Stimulated activated CD4-positive, alpha-beta T cell treated with anti-CD3 and anti-CD28 coated beads, Interleukin-2, amount 100 ng/mL, for 48 hours (primary cell): ENCODE results near the gene MCM6.
A peak's percentile ranks its signal among the peaks of the same experiment; 100 is the strongest.
"Not testable (repeated sequence)": the region's sequence is repeated elsewhere in the genome, so short reads cannot be mapped to it uniquely, and the experiment has no call there.

Experiments
- DNase-seq, 2 donors: peaks; one replicate each; pipeline ENCODE4 v3.0.0-alpha.2; 2020

MCM6 gene

DNA sequence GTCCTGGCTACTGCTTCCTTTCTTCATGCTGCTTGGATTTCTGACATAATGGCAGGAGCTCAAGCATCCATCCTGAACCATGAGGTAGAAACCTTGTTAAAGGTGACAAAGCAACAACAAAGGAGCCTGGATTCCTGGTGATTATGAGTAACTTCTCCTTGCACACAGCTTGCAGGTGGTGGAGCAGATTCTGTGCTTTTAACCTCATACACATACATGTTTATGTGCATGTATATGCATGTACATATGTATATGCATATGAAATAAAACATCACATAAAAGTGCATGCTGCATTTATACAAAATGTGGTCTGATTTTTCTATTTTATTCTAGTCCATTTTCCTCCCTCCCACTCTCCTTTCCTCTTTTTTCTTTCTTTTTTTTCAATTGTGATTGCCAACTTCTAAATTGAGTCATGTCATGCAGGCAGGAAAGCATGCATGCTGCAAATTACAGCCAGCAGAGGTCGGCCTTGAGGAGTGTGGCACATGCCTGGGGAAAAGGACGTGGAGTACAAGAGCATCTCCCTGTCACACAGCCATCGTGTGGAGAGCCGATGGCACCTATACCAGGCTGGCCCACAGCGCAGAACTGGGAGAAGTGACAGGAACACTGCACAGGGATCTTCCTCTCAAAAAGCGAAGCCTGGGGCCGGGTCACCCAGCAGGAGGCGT, 57.2 kb downstream of the MCM6 start:
- DNase-seq: peak; percentile 36 to 46

DNA sequence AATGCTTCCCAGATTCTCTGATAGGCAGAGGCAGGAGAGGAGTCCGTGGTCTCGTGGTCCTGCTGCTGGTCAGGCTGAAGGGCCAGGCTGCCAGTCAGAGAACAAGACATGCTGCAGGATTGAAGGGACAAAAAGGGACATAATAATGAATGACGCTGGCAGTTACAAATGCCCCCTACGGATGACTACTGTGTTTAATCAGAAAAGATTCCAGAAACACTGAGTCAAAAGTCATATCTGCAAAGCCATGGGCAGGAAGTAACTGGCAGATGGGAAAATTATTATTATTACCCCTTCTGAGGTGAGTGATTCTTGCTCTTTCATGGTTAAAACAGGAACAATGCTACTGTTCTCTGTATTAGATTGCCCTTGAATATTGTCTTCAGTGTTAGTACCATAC, 58.3 kb downstream of the MCM6 start:
- no peak for DNase-seq

DNA sequence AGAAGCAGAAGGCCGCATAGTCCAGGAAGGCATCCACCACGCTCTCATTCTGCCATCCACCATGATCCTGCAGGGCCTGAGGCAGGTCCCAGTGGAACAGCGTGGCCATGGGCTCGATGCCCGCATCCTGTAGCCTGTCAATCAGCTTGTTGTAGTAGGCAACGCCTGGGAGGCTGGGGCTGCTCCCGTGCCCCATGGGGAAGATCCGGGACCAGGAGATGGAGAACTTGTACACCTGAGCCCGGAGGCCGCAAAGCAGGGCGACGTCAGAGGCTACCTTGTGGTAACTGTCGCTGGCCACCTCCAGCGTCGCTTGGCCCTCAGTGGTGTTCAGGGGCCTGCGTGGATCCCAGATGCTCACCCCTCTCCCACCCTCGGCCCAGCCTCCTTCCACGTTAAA, 58.8 kb downstream of the MCM6 start:
- DNase-seq: no peak

DNA sequence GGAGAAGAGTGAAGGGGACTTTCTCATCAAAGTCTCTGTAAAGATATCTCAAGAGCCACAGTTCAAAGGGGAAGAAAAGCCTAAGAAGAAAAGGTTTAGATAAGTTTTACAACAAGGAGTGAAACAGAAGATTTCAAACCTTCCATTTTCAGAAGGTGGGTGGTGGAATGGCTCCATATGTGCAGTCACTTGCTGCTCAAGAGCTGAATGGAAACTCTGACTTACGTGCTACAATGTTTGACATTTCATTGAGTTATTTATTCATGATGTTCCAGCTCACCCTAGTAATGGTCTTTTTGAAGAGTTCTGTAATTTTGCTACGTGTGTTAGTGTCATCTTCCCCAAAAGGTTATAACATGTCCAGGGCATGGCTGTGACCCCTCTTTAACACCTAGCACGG, 61.0 kb downstream of the MCM6 start:
- DNase-seq: no peak

DNA sequence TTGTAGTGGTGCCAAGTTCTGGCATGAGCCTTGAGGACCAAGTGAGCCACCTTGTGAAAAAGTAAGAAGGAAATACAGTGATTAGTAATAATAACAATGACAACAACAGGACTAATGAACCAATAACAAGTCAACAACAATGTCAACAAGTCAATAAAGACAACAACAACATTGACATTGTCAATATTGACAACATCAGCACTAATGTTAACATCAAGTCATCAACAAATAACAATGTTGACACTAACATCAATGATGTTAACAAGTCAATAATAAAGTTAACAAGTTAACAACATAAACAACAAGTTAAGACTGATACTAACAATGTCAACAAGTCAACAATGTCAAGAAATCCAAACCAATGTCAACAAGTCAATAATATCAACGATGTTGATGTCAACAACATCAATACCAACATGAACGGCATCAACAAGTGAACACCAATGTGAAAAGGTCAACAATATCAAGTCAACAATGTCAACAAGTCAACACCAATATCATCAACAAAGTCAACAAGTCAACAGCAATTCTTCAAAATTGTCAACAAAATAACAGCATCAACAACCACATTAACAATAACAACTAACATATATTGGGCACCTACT, 63.2 kb downstream of the MCM6 start:
- DNase-seq: no peak

DNA sequence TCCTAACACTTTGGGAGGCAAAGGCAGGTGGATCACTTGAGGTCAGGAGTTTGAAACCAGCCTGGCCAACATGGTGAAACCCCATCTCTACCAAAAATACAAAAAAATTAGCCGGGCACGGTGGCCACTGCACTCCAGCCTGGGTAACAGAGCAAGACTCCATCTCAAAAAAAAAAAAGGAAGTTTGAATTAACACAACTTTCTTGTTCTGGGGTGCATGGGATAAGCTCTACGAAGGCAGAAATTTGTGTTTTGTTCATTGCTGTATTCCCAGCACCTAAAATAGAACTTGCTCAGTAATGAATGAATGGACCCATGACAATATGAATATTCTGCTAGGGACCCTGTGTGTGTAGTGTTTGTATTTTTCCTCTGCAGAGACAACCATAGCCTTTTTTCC, 68.4 kb downstream of the MCM6 start:
- not testable (repeated sequence) for DNase-seq

DNA sequence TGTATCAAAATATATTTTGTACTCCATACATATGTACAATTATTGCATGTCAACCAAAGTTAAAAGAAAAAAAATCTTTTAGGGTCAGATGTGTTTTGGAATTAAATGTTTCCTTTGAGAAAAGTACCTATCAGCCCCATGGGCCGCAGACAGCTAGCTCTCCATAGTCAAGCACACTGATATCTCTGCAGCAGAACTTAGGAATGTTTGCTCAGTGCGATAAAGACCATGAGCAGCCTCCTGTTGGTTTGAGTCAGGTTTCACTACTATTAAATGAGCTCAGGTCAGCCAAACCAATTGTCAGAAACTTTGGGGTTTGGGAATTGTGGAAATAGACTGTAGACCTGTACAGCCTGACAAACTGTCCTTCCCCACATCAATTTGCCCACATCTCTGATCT, 73.0 kb downstream of the MCM6 start:
- no peak for DNase-seq

DNA sequence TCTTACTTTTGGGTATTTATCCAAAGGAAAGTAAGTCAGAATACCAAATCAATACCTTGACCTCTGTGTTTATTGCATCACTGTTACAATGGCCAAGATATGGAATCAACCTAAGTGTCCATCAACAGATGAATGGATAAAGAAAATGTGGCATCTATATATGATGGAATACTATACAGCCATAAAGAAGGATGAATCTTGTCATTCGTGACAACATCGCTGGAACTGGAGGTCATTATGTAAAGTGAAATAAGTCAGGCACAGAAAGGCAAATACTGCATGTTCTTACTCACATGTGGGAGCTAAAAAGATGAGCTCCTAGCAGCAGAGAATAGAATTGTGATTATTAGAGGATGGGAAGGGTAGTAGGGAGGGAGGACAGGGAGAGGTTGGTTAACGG, 73.9 kb downstream of the MCM6 start:
- DNase-seq: no peak

DNA sequence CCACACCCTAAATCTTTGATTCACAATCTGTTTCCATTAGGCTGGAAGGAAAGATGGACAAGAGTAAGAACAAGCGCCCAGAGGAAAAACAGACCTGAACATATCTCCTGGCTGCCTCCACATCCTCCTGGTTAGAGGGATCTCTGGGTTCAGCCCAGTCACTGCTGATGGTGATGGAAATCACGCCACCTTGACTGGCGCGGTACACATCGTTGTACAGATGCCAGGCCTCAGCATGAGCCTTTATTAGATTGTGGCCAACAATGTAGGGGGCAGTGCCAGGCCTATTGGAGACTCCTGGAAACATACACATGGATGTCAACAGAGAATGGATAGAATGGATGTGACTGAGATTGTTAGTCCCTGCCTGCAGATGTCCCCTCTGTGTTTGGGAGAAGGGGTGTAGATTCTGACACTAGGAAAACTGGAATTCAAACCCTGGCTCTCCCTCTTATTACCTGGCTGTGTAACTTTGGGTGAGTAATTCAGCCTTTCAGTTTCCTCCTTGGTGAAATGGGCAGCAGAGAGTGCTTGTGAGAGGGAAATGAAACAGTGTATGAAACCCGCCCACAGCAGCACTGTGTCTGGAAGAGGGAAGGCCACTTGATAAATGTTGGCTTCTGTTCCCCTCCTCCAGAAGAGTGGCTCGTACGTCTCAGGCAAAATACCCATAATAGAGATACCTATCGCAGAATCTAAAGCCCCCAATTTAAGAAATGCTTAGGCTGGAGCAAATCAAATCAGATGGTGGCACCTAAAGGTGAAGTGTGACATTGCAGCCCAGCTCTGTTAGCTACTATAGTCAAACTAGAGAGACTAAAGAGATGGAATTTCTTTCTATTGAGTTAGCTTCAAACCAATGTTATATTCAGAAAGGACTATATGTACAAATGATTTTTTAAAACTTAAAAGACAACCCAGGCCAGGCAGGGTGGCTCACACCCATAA, 75.5 kb downstream of the MCM6 start:
- no peak for DNase-seq

DNA sequence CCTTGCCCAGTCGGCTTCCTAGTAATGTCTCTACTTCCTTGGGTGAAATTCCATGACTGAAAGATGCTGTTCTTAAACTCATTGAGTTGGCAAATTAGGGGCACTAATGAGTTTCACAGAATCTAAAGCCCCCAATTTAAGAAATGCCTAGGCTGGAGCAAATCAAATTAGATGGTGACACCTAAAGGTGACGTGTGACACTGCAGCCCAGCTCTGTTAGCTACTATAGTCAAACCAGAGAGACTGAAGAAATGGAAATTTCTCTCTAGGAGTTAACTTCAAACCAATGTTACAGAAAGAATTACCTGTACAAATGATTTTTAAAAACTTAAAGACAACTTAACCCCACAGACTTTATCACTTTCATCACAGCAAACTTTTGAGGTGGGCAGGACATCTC, 76.5 kb downstream of the MCM6 start:
- DNase-seq: no peak

DNA sequence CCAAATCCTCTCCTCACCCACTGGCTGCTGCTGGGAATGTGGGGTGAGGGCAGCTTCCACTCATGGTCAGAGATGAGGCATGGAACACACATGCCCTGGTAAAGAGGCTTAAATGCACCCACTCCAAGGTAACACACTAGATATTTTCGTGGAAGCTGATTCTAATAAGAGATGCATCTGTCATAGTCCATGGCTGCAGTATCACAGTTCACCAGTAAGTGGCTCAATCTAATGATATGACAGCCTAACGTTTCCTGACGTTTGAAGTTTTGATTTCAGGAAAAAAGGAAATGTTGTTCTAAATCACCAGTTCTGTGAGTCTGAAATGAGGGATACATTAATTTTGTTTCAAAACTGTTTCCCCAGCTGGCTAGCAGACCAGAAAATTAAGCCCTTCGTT, 77.5 kb downstream of the MCM6 start:
- no peak for DNase-seq

DNA sequence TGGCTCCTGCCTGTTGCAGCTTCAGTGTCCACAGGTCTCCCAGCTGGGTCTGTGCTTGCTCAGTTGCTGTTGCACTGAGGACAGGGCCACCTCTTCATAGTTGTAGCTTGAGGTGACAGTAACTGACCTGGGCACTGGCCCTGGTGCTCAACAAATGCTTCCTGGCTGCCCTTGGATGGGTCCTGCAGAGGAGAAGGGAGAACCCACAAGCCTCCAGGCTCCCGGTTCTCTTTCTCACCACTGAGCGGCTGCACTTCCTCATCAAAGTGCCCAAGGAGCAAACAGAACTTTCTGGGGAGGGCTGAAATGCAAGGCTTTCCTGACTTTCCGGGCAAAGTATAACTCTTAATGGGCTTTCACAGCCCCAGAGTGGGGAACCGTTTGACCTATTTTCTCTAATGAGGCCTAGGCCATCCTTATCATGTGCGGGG, 78.0 kb downstream of the MCM6 start:
- no peak for DNase-seq

DNA sequence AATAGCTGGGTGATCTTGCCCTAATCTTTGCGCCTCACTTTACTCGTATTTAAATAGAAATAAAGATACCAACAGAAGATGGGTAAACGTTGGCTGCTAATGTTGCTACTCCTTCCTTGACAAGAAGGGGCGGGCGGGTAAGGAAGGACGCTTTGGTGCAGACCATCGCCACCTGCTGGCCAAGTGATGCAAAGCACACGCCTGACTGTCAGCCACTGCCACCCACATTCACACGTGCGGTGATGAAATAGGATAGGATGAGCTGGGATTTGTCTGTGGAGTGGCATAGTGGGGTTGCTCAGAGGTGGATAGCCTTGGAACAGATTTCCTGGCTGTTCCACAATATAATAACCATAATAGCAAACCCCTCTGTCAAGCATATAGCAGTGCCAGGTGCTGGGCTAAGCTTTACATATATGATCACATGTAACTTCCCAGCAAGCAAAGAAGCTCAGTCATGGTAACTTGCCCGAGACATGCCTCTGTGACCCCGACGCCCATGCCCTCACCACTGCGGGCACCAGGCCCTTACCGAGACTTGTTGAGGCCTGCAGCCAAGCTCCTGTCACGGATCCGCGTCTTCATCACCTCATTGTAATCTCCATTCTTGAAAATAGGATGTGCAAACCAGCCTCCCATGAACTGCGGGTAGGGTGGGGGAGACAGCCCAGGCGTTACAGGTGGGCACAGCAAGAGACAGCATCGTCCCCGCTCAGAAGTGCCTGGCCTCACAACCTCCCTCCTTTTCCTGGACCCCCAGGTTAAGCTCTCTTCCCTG, 78.6 kb downstream of the MCM6 start:
- peak; percentile 81 to 83 for DNase-seq

DNA sequence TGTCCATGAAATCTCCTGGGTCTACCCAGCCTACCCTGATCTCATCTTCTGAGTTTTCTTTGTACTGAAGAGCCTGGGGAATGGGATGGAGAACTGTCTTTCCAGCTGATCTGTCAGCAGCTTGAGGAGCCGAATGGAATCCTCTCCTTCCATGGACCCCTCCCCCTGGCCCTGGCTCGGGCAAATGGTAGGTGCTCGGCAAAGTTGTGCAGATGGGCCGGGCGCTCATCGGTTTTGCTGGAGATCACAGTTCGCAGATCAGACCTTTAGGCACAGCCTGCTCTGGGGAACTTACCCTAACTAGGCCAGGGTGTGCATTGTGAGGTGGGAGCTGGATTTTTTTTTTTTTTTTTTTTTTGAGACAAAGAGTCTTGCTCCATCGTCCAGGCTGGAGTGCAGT, 79.6 kb downstream of the MCM6 start:
- DNase-seq: no peak

DNA sequence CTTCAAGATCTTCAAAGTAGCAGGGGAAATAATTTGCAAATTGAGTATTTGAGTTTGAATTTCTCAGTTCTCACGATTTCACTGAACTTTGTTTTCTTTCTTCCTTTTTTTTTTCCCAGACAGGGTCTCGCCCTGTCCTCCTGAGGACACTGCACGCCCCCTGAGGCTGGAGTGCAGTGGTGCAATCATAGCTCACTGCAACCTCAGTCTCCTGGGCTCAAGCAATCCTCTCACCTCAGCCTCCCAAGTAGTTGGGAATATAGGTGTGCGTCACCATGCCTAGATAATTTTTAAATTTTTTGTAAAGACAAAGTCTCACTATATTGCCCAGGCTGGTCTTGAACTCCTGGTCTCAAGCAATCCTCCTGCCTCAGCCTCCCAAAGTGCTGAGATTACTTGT, 80.6 kb downstream of the MCM6 start:
- not testable (repeated sequence) for DNase-seq

DNA sequence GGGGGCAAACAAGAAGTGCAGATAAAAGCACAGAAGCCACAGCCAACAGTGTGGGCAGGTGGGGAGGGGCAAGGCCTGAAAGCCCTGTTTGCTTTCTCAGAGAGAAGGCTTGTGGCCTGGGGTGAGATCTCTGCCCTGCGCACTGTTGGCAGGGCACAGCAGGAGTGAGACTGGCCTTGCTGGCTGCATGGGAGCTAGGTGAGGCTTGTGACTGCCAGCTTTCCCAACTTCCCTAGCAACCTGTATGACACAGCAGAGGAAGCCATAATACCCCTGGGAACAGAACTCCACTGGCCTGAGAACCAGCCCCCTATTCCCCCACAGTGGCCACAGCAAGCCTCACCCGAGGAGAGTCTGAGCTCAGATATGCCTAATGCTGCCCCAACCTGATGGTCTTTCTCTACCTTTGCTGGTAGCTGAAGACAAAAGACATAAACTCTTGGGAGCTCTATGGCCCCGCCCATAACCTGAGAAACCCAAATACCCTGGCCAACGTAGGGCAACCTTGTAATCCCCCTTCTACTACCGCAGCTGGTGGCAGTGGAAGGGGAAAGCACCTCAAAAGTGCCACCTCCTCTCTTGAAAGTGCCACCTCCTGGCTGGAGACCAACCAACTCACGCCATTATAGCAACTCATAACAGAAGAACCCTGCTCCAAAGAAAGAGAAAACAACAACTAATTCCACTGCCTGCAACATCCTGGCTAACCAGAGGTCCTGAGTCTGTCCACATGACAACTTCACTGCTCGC, 83.7 kb downstream of the MCM6 start:
- DNase-seq: no peak

DNA sequence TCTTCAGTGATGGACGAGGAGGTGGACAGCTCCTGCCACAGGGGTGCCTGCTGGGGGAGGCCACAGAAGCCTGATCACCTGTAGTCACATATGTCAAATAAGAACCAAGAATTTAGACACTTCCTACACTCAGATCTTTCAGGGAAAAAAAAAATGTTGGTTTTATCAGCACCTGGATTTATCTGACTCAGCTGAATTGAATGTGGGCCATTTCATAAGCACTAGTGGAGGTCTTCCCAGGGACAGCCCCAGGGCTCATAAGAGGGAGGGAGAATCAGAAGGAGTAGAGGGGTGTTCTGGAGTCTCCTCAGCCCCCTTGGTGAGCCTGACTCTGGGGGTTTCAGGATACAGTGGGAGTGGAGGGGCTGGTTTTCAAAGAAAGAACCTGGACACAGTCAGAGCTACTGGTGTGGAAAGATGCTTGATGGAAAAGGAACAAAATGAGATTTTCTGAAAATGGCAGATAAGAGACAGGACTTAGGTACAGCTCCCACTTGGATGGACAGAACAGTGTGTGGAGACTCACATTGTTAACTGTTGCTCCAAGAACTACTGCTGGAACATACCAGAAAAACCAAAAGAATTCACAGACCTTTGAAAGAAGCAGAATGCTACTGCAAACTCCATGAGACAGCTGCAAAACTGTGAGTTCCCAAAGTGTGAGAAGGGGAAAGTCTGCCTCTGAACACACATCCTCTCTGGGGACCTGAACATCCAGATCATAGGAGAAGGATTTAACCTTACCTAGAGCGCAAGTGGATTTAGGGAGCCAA, 84.6 kb downstream of the MCM6 start:
- no peak for DNase-seq

DNA sequence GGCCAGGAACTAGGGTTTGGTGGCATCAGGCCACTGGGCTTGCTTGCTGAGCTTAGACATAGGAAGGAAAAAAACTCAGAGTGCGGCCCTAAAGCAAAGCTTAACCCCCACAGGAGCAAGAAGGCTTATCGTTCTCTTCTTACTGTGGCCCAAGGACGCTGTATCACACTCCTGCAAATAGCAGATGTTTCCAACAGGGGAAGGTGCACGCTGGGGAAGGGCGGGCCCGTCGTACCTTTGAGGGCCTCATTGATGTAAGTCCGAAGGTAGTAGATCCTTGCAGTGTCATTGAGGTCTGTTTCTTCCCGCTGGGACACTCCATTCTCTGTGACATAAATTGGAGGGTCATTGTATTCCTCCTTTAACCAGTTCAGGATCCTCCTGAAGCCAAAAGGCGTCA, 85.8 kb downstream of the MCM6 start:
- DNase-seq: no peak
